ENCODE measurements around the gene CBFB.
A peak's percentile ranks its signal among the peaks of the same experiment; 100 is the strongest.

CBFB gene

GRCh38 chr16:67091906-67092566 lies 63.1 kb downstream of the CBFB start:
- H3K4me3 ChIP-seq (ENCODE audit: low read depth, low read length), result no peak overlapping the region

GRCh38 chr16:67093098-67093726 lies 64.3 kb downstream of the CBFB start:
- no peak overlapping the region for H3K4me3 ChIP-seq (ENCODE audit: low read depth, low read length)

GRCh38 chr16:67098599-67098998 lies 69.7 kb downstream of the CBFB start:
- no peak overlapping the region for H3K4me3 ChIP-seq (ENCODE audit: low read depth, low read length)

- no peak overlapping the region for H3K4me3 ChIP-seq (ENCODE audit: low read depth, low read length)
Observed at GRCh38 chr16:67100569-67101310, 71.8 kb downstream of the CBFB start.

GRCh38 chr16:67101311-67102082 lies 72.5 kb downstream of the CBFB start:
- H3K4me3 ChIP-seq (ENCODE audit: low read depth, low read length), result no peak overlapping the region

- no peak overlapping the region for H3K4me3 ChIP-seq (ENCODE audit: low read depth, low read length)
Observed at GRCh38 chr16:67104061-67104460, 75.1 kb downstream of the CBFB start.

GRCh38 chr16:67104845-67105244 lies 75.9 kb downstream of the CBFB start:
- no peak overlapping the region for H3K4me3 ChIP-seq (ENCODE audit: low read depth, low read length)

GRCh38 chr16:67105246-67105645 lies 76.3 kb downstream of the CBFB start:
- no peak overlapping the region for H3K4me3 ChIP-seq (ENCODE audit: low read depth, low read length)

- H3K4me3 ChIP-seq (ENCODE audit: low read depth, low read length), result no peak overlapping the region
Observed at GRCh38 chr16:67105881-67106280, 76.9 kb downstream of the CBFB start.

- H3K4me3 ChIP-seq (ENCODE audit: low read depth, low read length), result no peak overlapping the region
Observed at GRCh38 chr16:67108489-67108888, 79.5 kb downstream of the CBFB start.

GRCh38 chr16:67108931-67109406 lies 80.0 kb downstream of the CBFB start:
- peak overlapping the region; percentile 97 for H3K4me3 ChIP-seq (ENCODE audit: low read depth, low read length)

- H3K4me3 ChIP-seq (ENCODE audit: low read depth, low read length), result peak within 1 kb of the TSS; percentile 97
Observed at GRCh38 chr16:67109407-67110135, 80.6 kb downstream of the CBFB start, which contains the start of gene PHAF1. Gene PHAF1 (plus strand): TSS chr16:67109941. CDS start chr16:67110176, 235 bp downstream.

GRCh38 chr16:67111951-67112444 lies 83.0 kb downstream of the CBFB start:
- H3K4me3 ChIP-seq (ENCODE audit: low read depth, low read length), result no peak overlapping the region

- no peak overlapping the region for H3K4me3 ChIP-seq (ENCODE audit: low read depth, low read length)
Observed at GRCh38 chr16:67112591-67113399, 83.8 kb downstream of the CBFB start.

- H3K4me3 ChIP-seq (ENCODE audit: low read depth, low read length), result no peak overlapping the region
Observed at GRCh38 chr16:67114793-67115192, 85.8 kb downstream of the CBFB start.

- no peak overlapping the region for H3K4me3 ChIP-seq (ENCODE audit: low read depth, low read length)
Observed at GRCh38 chr16:67115639-67116038, 86.7 kb downstream of the CBFB start.

GRCh38 chr16:67116388-67117311 lies 87.7 kb downstream of the CBFB start:
- no peak overlapping the region for H3K4me3 ChIP-seq (ENCODE audit: low read depth, low read length)

- no peak overlapping the region for H3K4me3 ChIP-seq (ENCODE audit: low read depth, low read length)
Observed at GRCh38 chr16:67117716-67118115, 88.8 kb downstream of the CBFB start.

Data from iPS-11a (cell line).